AG04450 (cell line): ENCODE results near the gene PHF10. TPM values are rescaled to one million over a fixed set of nuclear protein-coding genes. Genes with fewer than 3 reads are reported as not detected.

Experiments used
- CTCF ChIA-PET: fragments of 300-600, 350-600 bp; formaldehyde crosslinking; extraction: SDS; loops from one replicate; lab custom pipeline; 2022; ENCODE audit warnings: antibody characterized with exemption, inconsistent platforms; lab: Charles Lee
- POLR2A ChIA-PET: fragments of 350-600 bp; formaldehyde crosslinking; extraction: SDS; loops from one replicate; lab custom pipeline; 2021; ENCODE audit warnings: antibody characterized with exemption, inconsistent platforms; lab: Yijun Ruan, JAX
- DNase-seq: peaks from one replicate; pipeline ENCODE4 v3.0.0-alpha.2; 2011; ENCODE audit warnings: low read depth, low spot score
- H3K27ac ChIP-seq: one replicate; pipeline ENCODE4 v1.5.1; 2012; ENCODE audit warnings: low read depth, low read length, control low read depth
- H3K27me3 ChIP-seq: one replicate; pipeline ENCODE4 v1.6.0; 2012; ENCODE audit warnings: low read length; ENCODE audit not compliant: control insufficient read depth, insufficient read depth
- H3K4me3 ChIP-seq: 2 replicates; pipeline ENCODE4 v1.5.1; 2011; ENCODE audit warnings: mild to moderate bottlenecking, low read depth, low read length, control low read depth
- H3K9me3 ChIP-seq: 2 replicates; pipeline ENCODE4 v1.5.1; 2012; ENCODE audit warnings: low read length; ENCODE audit not compliant: control insufficient read depth, insufficient read depth
- polyA plus RNA-seq: library from polyadenylated mRNA; depleted of rRNA; stranded (reverse); fragments of >200 nt; gene quantifications from 2 replicates; pipeline ENCODE4 v1.2.3, GENCODE V29; 2011
- TF ChIP-seq, protein P1 (sequence below): IDR thresholded peaks from 2 replicates; pipeline ENCODE4 v1.5.1; 2011; ENCODE audit warnings: low read depth, low read length, control low read depth, inconsistent platforms

Gene PHF10
- polyA plus RNA-seq, 1 experiment = 25.9 TPM

DNA sequence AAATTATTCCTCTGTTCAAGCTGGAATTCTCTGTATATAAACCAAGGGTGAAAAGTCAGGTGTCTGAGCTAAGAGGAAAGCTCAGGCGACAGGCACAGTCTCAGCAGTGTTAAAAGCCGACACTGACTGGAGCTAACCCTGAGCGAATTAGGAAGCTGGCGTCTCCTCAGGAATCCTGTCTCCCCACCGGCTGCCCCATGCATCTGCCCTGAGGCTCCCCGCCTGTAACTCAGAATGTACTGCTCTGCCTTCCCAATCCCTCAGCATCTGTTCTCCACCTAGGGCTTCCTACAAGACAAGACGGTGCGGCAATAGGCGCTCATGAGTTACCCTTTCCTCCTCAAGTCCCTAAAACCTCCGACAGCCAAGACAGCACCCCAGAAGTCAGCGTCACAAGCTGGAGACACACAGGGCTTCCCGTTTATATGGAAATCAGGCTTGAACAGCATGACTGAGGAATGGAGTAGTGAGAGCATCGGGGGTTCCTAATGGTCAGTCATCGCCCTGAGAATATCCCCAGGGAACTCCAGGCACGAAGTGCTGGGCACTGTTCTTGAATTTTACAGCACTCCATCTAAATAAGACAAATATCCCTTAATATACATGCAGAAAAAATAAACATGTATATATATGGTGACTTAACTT is 56.0 kb downstream of the PHF10 start:
- CTCF ChIA-PET = no interaction called here
- POLR2A ChIA-PET = no interaction called here
- H3K27ac ChIP-seq = no peak overlapping the region
- DNase-seq = no peak
- no peak overlapping the region for H3K4me3 ChIP-seq
- H3K27me3 ChIP-seq = no peaks in the 10 kb centered on the region
- no peaks in the 10 kb centered on the region for H3K9me3 ChIP-seq
- TF ChIP-seq, protein P1, sequence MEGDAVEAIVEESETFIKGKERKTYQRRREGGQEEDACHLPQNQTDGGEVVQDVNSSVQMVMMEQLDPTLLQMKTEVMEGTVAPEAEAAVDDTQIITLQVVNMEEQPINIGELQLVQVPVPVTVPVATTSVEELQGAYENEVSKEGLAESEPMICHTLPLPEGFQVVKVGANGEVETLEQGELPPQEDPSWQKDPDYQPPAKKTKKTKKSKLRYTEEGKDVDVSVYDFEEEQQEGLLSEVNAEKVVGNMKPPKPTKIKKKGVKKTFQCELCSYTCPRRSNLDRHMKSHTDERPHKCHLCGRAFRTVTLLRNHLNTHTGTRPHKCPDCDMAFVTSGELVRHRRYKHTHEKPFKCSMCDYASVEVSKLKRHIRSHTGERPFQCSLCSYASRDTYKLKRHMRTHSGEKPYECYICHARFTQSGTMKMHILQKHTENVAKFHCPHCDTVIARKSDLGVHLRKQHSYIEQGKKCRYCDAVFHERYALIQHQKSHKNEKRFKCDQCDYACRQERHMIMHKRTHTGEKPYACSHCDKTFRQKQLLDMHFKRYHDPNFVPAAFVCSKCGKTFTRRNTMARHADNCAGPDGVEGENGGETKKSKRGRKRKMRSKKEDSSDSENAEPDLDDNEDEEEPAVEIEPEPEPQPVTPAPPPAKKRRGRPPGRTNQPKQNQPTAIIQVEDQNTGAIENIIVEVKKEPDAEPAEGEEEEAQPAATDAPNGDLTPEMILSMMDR = no peak

DNA sequence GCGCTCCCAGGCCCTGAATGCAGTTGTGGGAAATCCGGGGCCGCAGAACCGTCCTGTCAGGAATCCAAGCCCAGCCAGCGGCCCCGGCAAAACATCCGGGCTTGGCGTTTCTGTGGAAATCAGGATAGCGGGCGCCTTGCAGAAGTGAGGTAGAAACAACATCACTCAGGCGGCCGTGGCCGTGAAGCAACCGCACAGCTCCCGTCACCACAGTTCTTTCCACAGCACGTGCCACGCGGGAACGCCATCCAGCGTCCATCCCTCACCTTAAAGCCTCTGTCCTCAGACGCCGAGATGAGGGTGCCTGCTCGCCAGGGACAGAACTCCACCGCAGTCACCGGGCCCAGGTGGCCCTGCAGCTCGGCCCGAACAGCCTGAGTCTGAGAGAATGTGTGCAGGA is 56.6 kb downstream of the PHF10 start:
- Histone ChIP-seq H3K9me3 (no peaks in the 10 kb centered on the region), H3K27me3 (no peaks in the 10 kb centered on the region), H3K4me3 (no peak overlapping the region), H3K27ac (no peak overlapping the region)
- TF ChIP-seq, protein P1 = no peak
- no peak for DNase-seq
- ChIA-PET POLR2A (no interaction called here), CTCF (no interaction called here)

DNA sequence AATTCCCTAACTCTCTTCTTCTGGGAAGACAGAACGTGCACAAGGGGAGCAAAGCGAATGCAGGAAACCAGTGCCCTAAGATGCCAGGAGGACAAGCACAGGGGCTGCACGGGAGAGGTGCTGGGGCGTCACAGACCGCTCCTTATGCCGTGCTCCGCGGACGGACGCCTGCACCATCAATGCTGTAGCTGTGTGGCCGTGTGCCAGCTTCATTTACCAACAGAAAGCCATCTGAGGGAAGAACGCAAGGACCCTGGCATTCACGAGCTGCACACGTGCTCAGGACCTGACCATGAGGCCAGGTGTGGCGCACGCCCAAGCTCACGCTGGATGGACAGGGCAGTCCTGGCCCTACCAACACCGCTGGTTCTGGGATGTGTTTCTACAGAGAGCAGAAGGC is 57.9 kb downstream of the PHF10 start:
- Histone ChIP-seq H3K4me3 (no peak overlapping the region), H3K9me3 (no peaks in the 10 kb centered on the region), H3K27me3 (no peaks in the 10 kb centered on the region), H3K27ac (no peak overlapping the region)
- TF ChIP-seq, protein P1 = no peak
- no peak for DNase-seq
- CTCF ChIA-PET = no interaction called here
- POLR2A ChIA-PET = no interaction called here

DNA sequence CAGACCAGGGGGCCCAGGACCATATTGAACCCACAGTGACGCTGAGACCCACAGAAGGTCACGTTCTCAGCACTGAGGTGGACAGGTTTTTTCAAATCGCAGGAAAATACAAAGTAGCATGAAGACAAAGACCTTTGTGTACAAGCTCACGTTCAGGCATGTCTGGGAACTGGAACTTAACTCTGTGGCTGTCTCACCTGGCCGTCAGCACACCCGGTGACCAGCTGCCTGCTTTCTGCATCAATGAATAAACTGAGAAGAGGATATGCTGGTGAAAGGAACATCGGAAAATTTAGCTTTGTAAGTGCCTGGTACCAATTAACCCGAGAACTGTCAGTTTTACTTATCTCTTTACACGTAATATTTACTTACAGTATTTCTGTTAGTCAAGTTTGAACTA is 59.0 kb downstream of the PHF10 start:
- H3K4me3 ChIP-seq = no peak overlapping the region
- no peaks in the 10 kb centered on the region for H3K9me3 ChIP-seq
- DNase-seq = no peak
- ChIA-PET POLR2A (no interaction called here), CTCF (no interaction called here)
- TF ChIP-seq, protein P1 = no peak
- no peak overlapping the region for H3K27ac ChIP-seq
- no peaks in the 10 kb centered on the region for H3K27me3 ChIP-seq

DNA sequence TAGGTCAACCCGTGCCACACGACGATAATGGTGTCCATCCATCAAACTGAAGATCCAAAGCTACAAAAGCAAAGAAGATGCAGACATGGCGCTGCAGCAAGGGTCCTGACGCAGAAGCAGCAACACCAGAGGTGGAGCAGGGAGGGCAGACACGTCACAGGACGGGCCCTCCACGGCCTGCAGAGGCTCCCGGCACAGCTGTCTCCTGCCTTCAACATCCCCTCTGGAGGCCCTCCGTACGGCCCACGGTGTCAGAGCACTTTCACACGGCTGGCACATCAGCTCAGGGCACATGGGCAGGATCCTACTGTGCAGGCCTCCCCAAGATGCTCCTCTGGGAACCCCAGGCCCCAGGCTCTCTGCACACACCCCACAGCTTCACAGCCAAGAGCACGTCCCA is 60.1 kb downstream of the PHF10 start:
- TF ChIP-seq, protein P1 = no peak
- ChIA-PET CTCF (no interaction called here), POLR2A (no interaction called here)
- no peaks in the 10 kb centered on the region for H3K27me3 ChIP-seq
- no peak for DNase-seq
- no peak overlapping the region for H3K27ac ChIP-seq
- no peaks in the 10 kb centered on the region for H3K9me3 ChIP-seq
- H3K4me3 ChIP-seq = no peak overlapping the region
